Psoas muscle (tissue), 8 donors: ENCODE results near the gene SP7. TPM values are rescaled to one million over a fixed set of nuclear protein-coding genes. Genes with fewer than 3 reads are reported as not detected.

Experiments
- ATAC-seq, 4 donors: fragments of 200-7000 bp; cut with Tn5 transposase; one replicate each; pipeline ENCODE4 v1.9.1; 2020; ENCODE audit warnings: moderate library complexity in 3 of 4, mild to moderate bottlenecking in 2 of 4
- DNase-seq, 2 donors: peaks; one replicate each; pipeline ENCODE4 v3.0.0-alpha.2; 2020
- H3K27ac ChIP-seq: fragments of 200-600 bp; one replicate; pipeline ENCODE4 v1.8.0; 2022
- H3K27me3 ChIP-seq, 3 donors: fragments of 200-600 bp in 1 of 3; one replicate each; pipeline versions ENCODE4 v1.6.1 to v1.8.0; 2013 to 2022; ENCODE audit warnings: low read length in 2 of 3, mild to moderate bottlenecking in 2 of 3, moderate library complexity in 1 of 3; ENCODE audit not compliant: insufficient read depth in 3 of 3
- H3K36me3 ChIP-seq, 2 donors: fragments of 200-600 bp in 1 of 2; one replicate each; pipeline versions ENCODE4 v1.6.1 to v1.8.0; 2013 to 2022; ENCODE audit warnings: low read depth in 1 of 2, mild to moderate bottlenecking in 1 of 2, moderate library complexity in 1 of 2; ENCODE audit not compliant: insufficient read depth in 1 of 2
- H3K4me1 ChIP-seq: fragments of 200-600 bp; one replicate; pipeline ENCODE4 v1.8.0; 2022
- H3K4me3 ChIP-seq: fragments of 200-600 bp; one replicate; pipeline ENCODE4 v1.8.0; 2022; ENCODE audit warnings: mild to moderate bottlenecking
- H3K9me3 ChIP-seq: fragments of 200-600 bp; one replicate; pipeline ENCODE4 v1.8.0; 2022
- CTCF ChIP-seq: fragments of 200-600 bp; IDR thresholded peaks from one replicate; pipeline ENCODE4 v1.8.0; 2022; ENCODE audit warnings: antibody characterized with exemption
- WGBS, 3 donors: extraction: QIAGEN DNeasy Blood & Tissue Kit; methylation state at CpG; one replicate each; pipeline versions ENCODE4 v1.1.6 to v1.1.7; 2013; 5-methylcytosine and 5-hydroxymethylcytosine counted together
- intact Hi-C, 2 donors: fragments of 100-400 bp; cut with DNase I; formaldehyde crosslinking; loops; one replicate each; pipeline versions ENCODE4 v1.11.0 to v1.14.2; 2022
- polyA plus RNA-seq, 3 donors: library from polyadenylated mRNA; stranded (reverse); fragments of 200-250 nt; gene quantifications; one replicate each; pipeline ENCODE4 v1.2.3, GENCODE V29; 2013
- total RNA-seq, 4 donors: library from RNA; stranded (reverse); fragmentation: NEBNext Ultra II Directional in 2 of 4; extraction: Animal tissue kit (Norgen Biotek cat#: 25700) in 2 of 4; gene quantifications; one replicate each; pipeline versions ENCODE4 v1.2.1 to v1.2.4, GENCODE V29; 2021 to 2023
- donor health status: healthy with polysubstance abuse.
- donor health status: DM: no; HTN: no; CAD: no; lungs with moderate emphysema.
- donor health status: Bipolar disorder and iron deficiency.
- donor health status: healthy.
- donor health status: DM: yes; HTN: yes; CAD: no.
- donor health status: DM: no; HTN: no; CAD: no.
- donor health status: DM: no; HTN: no; CAD: no.
- donor health status: DM: yes; HTN: yes; CAD: no.

Gene SP7
- total and polyA plus RNA-seq, 7 donors, result not detected

GRCh38 chr12:53279888-53280498 is 56.2 kb downstream of the SP7 start:
- H3K9me3 ChIP-seq, result no peaks in the 10 kb centered on the region
- no peak overlapping the region for H3K4me3 ChIP-seq
- DNase-seq (no peak), ATAC-seq (no peak)
- H3K27ac ChIP-seq, result no peak overlapping the region
- no peaks in the 10 kb centered on the region for H3K27me3 ChIP-seq
- H3K4me1 ChIP-seq, result no peaks in the 10 kb centered on the region
- intact Hi-C loops, result no loop called here
- TF ChIP-seq CTCF, result no peak
- 92 to 94% (median 94%) methylated on average over 9 of the region's 9 CpGs for WGBS, 3 donors
- no peaks in the 10 kb centered on the region for H3K36me3 ChIP-seq

- intact Hi-C loops, result no loop called here
- H3K27me3 ChIP-seq, result no peaks in the 10 kb centered on the region
- 78 to 93% (median 91%) methylated on average over 3 of the region's 3 CpGs for WGBS, 3 donors
- H3K4me3 ChIP-seq, result no peak overlapping the region
- DNase-seq (no peak), ATAC-seq (no peak)
- no peaks in the 10 kb centered on the region for H3K9me3 ChIP-seq
- no peak for TF ChIP-seq CTCF
- no peak overlapping the region for H3K27ac ChIP-seq
- no peaks in the 10 kb centered on the region for H3K36me3 ChIP-seq
- H3K4me1 ChIP-seq, result no peaks in the 10 kb centered on the region
Measured at GRCh38 chr12:53279283-53279869, 56.8 kb downstream of the SP7 start.

- Histone ChIP-seq H3K4me3 (no peak overlapping the region), H3K27ac (no peak overlapping the region), H3K9me3 (no peaks in the 10 kb centered on the region), H3K4me1 (no peaks in the 10 kb centered on the region), H3K27me3 (no peaks in the 10 kb centered on the region), H3K36me3 (no peaks in the 10 kb centered on the region)
- peak in 1 of 2 donors; percentile 4 for DNase-seq
- ATAC-seq, result no peak
- WGBS, 3 donors, result 92 to 97% (median 95%) methylated on average over 9 of the region's 9 CpGs
- TF ChIP-seq CTCF, result no peak
- intact Hi-C loops, result no loop called here
Measured at GRCh38 chr12:53277981-53278380, 58.2 kb downstream of the SP7 start.

Other genes starting within 250 kb of the SP7 start
- gene IGFBP6, start 238.7 kb downstream of the SP7 start, total RNA-seq, result 10 to 100 TPM in 3 of 4 donors, 1 to 10 TPM in 1; 6.4 to 21.3 (median 18.1) TPM
- gene IGFBP6, start 238.7 kb downstream of the SP7 start, polyA plus RNA-seq, result 10 to 100 TPM; 23.9 to 27.0 (median 25.5) TPM
- not detected for gene SOAT2, start 232.9 kb downstream of the SP7 start, total RNA-seq
- gene SOAT2, start 232.9 kb downstream of the SP7 start, polyA plus RNA-seq, result under 1 TPM; 0.05 to 0.07 (median 0.07) TPM
- 10 to 100 TPM; 15.7 to 22.8 (median 19.8) TPM for gene ZNF740, start 155.6 kb downstream of the SP7 start, total RNA-seq
- 1 to 10 TPM; 3.3 to 8.8 (median 4.7) TPM for gene ZNF740, start 155.6 kb downstream of the SP7 start, polyA plus RNA-seq
- gene CSAD, start 155.4 kb downstream of the SP7 start, total RNA-seq, result 1 to 10 TPM; 3.9 to 6.6 (median 5.9) TPM
- 1 to 10 TPM; 5.5 to 7.8 (median 6.8) TPM for gene CSAD, start 155.4 kb downstream of the SP7 start, polyA plus RNA-seq
- 1 to 10 TPM in 2 of 4 donors, under 1 TPM in 2; 0.40 to 1.6 (median 0.94) TPM for gene ITGB7, start 129.1 kb downstream of the SP7 start, total RNA-seq
- under 1 TPM; 0.19 to 0.73 (median 0.35) TPM for gene ITGB7, start 129.1 kb downstream of the SP7 start, polyA plus RNA-seq
- gene RARG, start 104.1 kb downstream of the SP7 start, total RNA-seq, result 10 to 100 TPM in 1 of 4 donors, 1 to 10 TPM in 3; 5.0 to 10.7 (median 6.2) TPM
- 10 to 100 TPM in 1 of 3 donors, 1 to 10 TPM in 2; 3.7 to 10.8 (median 8.2) TPM for gene RARG, start 104.1 kb downstream of the SP7 start, polyA plus RNA-seq
- gene ESPL1, start 68.1 kb downstream of the SP7 start, total RNA-seq, result under 1 TPM in 2 of 4 donors, not detected in 2; 0.37 to 0.48 TPM
- gene ESPL1, start 68.1 kb downstream of the SP7 start, polyA plus RNA-seq, result under 1 TPM; 0.03 to 0.30 (median 0.08) TPM
- gene PFDN5, start 40.8 kb downstream of the SP7 start, total RNA-seq, result 100 to 1,000 TPM; 239 to 282 (median 266) TPM
- 100 to 1,000 TPM; 406 to 603 (median 474) TPM for gene PFDN5, start 40.8 kb downstream of the SP7 start, polyA plus RNA-seq
- 10 to 100 TPM; 43.1 to 51.4 (median 44.5) TPM for gene MYG1, start 36.7 kb downstream of the SP7 start, total RNA-seq
- gene MYG1, start 36.7 kb downstream of the SP7 start, polyA plus RNA-seq, result 10 to 100 TPM; 34.6 to 68.9 (median 65.0) TPM
- gene AAAS, start 14.7 kb downstream of the SP7 start, total RNA-seq, result 10 to 100 TPM; 29.0 to 35.7 (median 31.5) TPM
- gene AAAS, start 14.7 kb downstream of the SP7 start, polyA plus RNA-seq, result 10 to 100 TPM; 22.9 to 36.8 (median 34.0) TPM
- 10 to 100 TPM; 39.0 to 48.0 (median 45.4) TPM for gene SP1, start 43.8 kb upstream of the SP7 start, total RNA-seq
- gene SP1, start 43.8 kb upstream of the SP7 start, polyA plus RNA-seq, result 10 to 100 TPM; 10.2 to 16.2 (median 15.1) TPM
- 1 to 10 TPM in 2 of 4 donors, under 1 TPM in 2; 0.40 to 1.6 (median 0.97) TPM for gene AMHR2, start 87.5 kb upstream of the SP7 start, total RNA-seq
- under 1 TPM; 0.43 to 0.84 (median 0.72) TPM for gene AMHR2, start 87.5 kb upstream of the SP7 start, polyA plus RNA-seq
- gene PRR13, start 105.4 kb upstream of the SP7 start, total RNA-seq, result 10 to 100 TPM; 45.2 to 85.0 (median 62.6) TPM
- gene PRR13, start 105.4 kb upstream of the SP7 start, polyA plus RNA-seq, result 100 to 1,000 TPM in 1 of 3 donors, 10 to 100 TPM in 2; 65.6 to 136 (median 82.0) TPM
- 100 to 1,000 TPM; 354 to 507 (median 439) TPM for gene PCBP2, start 115.7 kb upstream of the SP7 start, total RNA-seq
- gene PCBP2, start 115.7 kb upstream of the SP7 start, polyA plus RNA-seq, result 100 to 1,000 TPM; 254 to 469 (median 365) TPM
- 1 to 10 TPM; 1.9 to 2.9 (median 2.3) TPM for gene MAP3K12, start 163.1 kb upstream of the SP7 start, total RNA-seq
- 1 to 10 TPM; 2.3 to 3.1 (median 3.0) TPM for gene MAP3K12, start 163.1 kb upstream of the SP7 start, polyA plus RNA-seq
- 10 to 100 TPM in 2 of 4 donors, 1 to 10 TPM in 2; 7.6 to 10.8 (median 10.4) TPM for gene TARBP2, start 164.9 kb upstream of the SP7 start, total RNA-seq
- 10 to 100 TPM; 10.2 to 23.3 (median 21.2) TPM for gene TARBP2, start 164.9 kb upstream of the SP7 start, polyA plus RNA-seq
- not detected for gene NPFF, start 171.1 kb upstream of the SP7 start, total RNA-seq
- not detected for gene NPFF, start 171.1 kb upstream of the SP7 start, polyA plus RNA-seq